ENCODE measurements around the gene IL19.
"Not testable (repeated sequence)": the region's sequence is repeated elsewhere in the genome, so short reads cannot be mapped to it uniquely, and the experiment has no call there.

Gene IL19

GRCh38 chr1:206741142-206741701 lies 29.4 kb upstream of the IL19 start:
- no peak for DNase-seq (ENCODE audit: low read depth)

DNA sequence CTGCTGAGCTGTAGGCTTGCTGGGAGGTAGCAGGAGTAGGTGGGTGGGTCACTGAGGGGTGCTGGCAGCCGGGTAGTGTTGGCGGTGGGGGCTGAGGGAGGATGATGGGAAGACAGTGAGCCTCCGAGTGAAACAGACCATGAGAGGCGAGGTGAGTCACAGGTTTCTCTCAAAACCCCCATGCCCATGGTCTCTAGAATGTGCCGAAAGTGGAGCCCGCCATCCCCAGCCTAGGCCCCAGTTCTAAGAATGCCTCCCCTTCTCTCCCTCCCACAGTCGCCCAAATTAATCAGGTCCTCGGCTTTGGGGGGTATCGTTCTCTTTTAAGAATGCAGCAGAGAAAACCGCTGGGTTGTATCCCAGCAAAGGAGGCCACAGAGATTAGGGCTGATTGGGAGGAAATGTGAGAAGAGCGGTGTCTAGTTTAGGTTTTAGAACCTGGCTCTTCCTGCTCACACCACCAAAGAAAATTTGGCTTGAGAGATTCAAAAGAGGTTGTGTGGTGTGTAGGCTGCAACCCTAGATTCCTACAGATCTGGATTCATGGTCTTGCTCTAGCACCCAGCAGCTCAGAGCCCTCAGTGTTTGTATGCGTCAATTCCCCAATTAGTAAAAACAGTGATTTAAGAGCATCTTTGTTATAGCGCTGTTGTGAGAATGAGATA lies 27.7 kb upstream of the IL19 start:
- no peak for DNase-seq (ENCODE audit: low read depth)

DNA sequence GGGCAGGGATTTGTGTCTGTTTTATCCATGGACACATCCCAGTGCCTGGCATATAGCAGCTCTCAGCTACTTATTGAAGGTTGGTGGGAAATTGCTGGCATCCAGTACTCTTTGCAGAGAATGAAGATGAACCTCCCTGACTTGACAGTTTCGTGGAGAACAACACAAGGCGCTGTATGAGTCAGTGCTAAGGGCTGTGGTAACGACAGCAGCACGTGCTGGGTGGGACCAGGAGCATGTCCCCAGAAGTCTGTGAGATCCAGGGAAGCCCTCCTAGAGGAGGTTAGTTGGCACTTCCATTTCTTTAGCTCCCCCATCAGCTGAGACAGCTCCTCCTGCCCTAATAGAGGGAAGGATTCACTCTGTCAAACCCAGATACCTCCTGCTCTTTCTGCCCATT lies 25.9 kb upstream of the IL19 start:
- DNase-seq (ENCODE audit: low read depth): no peak

GRCh38 chr1:206745301-206745700 lies 25.3 kb upstream of the IL19 start:
- DNase-seq (ENCODE audit: low read depth): no peak

GRCh38 chr1:206748348-206749030 lies 22.1 kb upstream of the IL19 start:
- no peak for DNase-seq (ENCODE audit: low read depth)

DNA sequence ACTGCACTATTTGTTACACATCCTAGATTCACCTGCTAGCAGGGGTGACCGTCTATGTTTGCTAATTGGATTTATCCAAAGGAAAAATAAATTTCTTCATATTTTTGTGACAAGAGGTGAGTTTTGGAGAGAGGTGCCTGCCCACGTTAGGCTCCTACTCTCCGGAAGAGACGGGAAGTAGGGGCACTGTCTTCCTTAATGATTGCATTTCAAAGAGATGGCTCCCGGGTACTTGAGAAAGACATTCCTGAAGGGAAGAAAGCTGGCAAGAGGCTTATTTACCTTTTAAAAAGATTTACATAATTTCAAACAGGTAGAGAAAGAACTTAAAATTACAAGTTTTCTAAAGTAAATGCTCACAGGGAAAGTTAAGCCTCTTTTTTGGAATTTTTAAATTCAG lies 18.7 kb upstream of the IL19 start:
- no peak for DNase-seq (ENCODE audit: low read depth)

GRCh38 chr1:206752481-206752880 lies 18.1 kb upstream of the IL19 start:
- no peak for DNase-seq (ENCODE audit: low read depth)

DNA sequence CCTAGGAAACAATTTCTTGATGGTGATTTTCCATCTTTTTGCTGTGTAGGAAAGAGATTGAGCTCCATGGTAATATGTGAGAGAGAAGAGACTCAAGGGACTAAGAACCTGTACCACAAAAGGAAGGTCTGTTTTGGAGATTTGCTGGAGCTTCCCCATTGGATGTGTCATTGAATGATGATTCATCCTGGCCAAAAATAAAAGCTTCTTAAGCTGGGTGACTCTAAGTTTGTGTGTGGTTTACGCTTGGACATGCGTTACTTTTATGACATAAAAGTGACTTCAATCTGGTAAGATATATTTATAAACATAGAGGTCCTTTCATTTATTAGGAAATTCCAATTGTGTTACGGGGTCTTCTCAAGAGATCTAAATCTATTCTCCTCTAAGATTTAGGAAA lies 17.4 kb upstream of the IL19 start:
- DNase-seq (ENCODE audit: low read depth): no peak

GRCh38 chr1:206754011-206754410 lies 16.6 kb upstream of the IL19 start:
- no peak for DNase-seq (ENCODE audit: low read depth)

DNA sequence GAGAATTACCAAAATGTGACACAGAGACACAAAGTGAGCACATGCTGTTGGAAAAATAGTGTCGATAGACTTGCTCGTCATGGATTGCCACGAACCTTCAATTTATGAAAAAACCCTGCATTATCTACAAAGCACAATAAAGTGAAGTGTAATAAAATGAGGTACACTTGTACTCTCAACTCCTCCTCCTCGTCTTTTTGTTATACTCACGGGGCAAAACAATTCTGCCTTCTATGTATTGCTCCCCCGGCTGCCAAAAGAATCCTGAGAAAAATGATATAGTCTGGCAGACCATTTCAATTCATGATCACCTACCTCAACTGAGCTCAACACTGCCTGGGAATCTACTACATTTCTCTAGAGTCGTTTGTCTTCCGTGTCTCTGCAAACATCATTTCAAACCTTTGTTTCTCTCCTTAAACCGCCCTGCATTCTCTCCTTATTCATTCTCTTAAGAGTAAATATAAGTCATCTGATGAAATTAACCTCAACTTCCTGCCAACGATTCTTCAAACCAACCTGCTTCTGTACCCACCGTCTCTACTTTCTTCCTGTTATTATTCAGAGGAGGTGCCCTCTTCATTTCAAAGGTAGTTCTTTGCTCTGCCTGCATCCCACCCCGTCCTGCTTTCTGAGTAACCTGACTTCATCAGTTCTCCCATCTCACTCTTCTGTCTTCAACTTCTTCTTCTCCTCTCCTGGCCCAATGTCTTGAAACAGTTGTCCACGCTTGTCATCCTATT lies 12.9 kb upstream of the IL19 start:
- no peak for DNase-seq (ENCODE audit: low read depth)

GRCh38 chr1:206760590-206760989 lies 10.0 kb upstream of the IL19 start:
- no peak for DNase-seq (ENCODE audit: low read depth)

DNA sequence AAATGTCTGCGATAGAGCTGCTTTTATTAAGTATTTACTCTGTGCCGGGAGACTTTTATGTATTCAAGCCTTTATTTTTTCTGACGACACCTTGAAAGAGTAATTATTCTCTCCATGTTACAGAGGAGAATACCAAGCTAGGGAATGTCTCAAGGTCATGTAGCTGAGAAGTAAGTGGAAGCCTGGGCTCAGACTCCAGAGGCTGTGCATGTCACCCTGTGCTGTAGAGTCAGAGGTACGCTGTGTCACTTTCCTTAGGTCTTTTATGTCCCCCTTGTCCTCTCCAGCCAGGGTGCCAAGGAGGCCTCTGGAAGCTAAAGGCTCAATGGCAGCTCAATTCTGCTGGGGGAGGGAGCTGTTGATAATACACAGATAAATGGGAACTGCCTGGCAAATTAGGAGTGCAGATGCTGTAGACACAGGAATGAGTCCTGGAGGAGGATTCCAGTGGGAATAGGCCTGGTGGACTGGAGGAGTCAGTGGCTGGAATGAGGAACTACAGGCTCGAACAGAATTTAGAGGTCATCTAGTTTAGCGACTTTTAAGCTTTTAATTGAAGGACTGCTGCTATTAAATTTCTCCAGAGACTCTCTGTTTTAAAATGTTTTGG lies 9.3 kb upstream of the IL19 start:
- DNase-seq (ENCODE audit: low read depth): no peak

DNA sequence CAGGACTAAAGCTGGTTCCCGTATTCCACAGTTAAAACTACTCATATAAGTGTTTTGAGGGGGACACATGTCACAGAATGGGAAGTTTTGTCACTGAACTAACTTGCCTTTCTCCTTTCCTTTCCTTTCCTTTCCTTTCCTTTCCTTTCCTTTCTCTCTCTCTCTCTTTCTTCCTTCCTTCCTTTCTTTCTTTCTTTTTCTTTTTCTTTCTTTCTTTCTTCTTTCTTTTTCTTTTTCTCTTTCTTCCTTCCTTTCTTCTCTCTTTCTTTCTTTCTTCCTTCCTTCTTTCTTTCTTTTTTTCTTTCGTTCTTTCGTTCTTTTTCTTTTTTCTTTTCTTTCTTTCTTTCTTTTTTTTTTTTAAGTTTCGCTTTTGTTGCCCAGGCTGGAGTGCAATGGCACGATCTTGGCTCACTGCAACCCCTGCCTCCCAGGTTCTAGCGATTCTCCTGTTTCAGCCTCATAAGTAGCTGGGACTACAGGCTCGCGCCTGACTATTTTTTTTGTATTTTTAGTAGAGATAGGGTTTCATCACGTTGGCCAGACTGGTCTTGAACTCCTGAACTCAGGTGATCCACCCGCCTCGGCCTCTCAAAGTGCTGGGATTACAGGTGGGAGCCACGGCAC lies 7.7 kb upstream of the IL19 start:
- DNase-seq (ENCODE audit: low read depth): not testable (repeated sequence)

GRCh38 chr1:206765771-206766170 lies 4.8 kb upstream of the IL19 start:
- DNase-seq (ENCODE audit: low read depth): not testable (repeated sequence)

- peak; percentile 35 for DNase-seq (ENCODE audit: low read depth)
Measured at GRCh38 chr1:206766251-206766856, 4.2 kb upstream of the IL19 start.

GRCh38 chr1:206768472-206769303 lies 1.9 kb upstream of the IL19 start:
- DNase-seq (ENCODE audit: low read depth): no peak

DNA sequence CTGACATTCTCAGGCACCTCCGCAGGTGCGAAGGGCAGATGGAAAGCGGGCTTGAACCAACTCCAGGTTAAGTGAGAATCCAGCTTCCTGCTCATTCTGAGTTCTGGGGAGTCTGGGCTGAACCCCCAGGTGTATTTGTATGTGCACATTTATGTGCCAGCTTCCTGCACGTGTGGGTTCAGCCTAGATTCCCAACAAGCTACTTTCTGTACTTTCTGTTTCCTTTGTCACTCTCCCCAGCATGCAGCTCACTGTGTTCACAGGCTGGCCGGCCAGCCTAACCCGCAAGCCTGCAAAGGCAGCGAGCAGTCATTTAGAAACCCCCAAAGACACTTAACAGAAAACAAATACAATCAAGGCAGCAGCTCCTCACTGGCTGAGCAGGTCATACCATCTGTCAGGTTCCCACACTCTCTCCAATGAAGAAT lies 1.3 kb upstream of the IL19 start:
- no peak for DNase-seq (ENCODE audit: low read depth)

DNA sequence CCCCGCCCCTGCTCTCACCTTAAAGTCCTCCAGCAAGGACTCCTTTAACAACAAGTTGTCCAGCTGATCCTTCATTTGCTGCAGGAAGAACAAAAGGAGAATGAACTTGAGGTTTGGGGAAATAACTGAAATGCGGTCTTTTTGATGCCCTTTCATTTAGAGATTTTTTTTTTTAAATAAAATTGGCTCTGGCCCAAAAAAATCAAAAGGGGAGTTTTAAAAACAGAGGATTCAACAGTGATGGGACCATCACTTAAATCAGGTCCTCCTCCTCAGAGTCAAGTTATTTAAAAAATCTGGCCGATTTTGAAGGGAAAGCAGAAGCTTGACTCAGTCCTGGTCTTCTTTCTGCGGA lies 742 bp downstream of the IL19 start:
- no peak for DNase-seq (ENCODE audit: low read depth)

DNA sequence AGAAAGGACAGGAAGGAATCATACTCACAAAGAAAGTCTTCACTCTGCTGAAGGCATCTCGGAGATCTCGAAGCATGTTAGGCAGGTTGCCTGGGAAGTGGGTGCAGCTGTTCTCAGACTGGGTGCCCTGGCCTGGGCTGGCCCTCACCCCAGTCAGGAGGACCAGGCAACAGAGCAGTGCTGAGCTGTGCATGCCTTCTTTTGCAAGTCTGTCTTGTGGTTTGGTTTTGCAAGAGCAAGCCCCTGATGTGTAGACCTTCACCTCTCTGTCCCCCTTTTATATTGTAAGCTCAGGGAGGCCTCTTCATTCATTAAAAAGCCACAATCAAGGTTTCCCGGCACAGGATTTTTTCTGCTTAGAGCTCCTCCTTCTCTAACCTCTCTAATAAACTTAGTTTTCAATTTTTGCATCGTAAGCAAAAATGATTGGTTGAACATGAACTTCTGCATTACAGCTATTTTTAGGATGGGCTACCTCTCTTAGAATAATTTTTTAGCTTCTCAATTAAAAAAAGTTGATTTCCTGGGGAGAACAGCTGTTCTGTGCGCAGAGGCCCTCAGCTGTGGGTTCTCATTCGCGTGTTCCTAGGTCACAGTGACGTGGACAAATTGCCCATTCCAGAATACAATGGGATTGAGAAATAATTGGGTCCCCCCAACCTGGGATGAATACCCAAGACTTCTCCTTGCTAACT lies 1.8 kb downstream of the IL19 start, which contains the start of gene IL10:
Gene IL10 (minus strand): TSS at position 252 of the 695 bp plus-strand sequence. CDS start 59 bp downstream, at position 193.
- DNase-seq (ENCODE audit: low read depth): no peak

DNA sequence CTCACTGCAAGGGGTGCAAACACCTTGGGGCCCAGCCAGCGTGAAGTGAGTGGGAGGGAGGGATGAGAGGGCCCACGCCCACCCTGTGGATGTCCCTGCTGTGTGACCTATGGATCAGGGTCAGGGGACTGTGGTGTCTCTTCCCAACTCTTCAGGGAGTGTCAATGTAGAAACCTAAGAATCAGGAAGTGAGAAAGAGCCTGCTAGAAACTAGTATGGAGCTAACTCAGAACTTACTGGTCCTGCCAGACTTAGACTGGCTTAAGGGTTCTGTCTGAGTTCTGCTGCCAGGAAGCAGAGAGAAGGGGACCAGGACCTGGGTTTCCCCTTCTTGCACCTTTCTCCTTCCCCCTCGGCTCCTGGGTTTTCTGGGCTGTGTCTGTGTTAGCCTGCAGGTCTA lies 3.5 kb downstream of the IL19 start:
- no peak for DNase-seq (ENCODE audit: low read depth)

All from stimulated activated CD8-positive, alpha-beta memory T cell treated with anti-CD3 and anti-CD28 coated beads, Interleukin-15, amount 100 ng/mL, for 1 hour (primary cell).